ENCODE data around the gene ZNF486.
"Not testable (repeated sequence)": the region's sequence is repeated elsewhere in the genome, so short reads cannot be mapped to it uniquely, and the experiment has no call there.

DNA sequence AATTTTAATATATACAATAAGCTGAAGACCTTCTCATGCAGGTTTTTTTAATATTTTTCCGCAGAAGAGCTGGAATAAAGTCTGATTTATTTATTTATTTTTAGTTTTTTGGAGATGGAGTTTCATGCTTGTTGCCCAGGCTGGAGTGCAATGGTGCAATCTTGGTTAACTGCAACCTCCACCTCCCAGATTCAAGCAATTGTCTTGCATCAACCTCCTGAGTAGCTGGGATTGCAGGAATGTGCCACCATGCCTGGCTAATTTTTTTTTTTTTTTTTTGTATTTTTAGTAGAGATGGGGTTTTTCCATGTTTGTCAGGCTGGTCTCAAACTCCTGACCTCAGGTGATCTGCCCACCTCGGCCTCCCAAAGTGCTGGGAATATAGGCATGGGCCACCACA lies 34.1 kb upstream of the ZNF486 start:
- not testable (repeated sequence) for TF ChIP-seq CTCF (IDR thresholded peaks at IDR 0.05; ENCODE audit: insufficient read depth, low read length, poor library complexity, severe bottlenecking); EZH2phosphoT487 (conservative IDR thresholded peaks at IDR 0.05; ENCODE audit: low read length)

Data from SU-DHL-6 (cell line).